Body of pancreas (tissue), 4 donors: ENCODE data around the gene DRICH1.

Source experiments
- POLR2A ChIP-seq, 3 donors: fragments of 450-650 bp; IDR thresholded peaks; one replicate each; pipeline ENCODE4 v1.6.1; 2016; ENCODE audit warnings: antibody characterized with exemption in 3 of 3, mild to moderate bottlenecking in 2 of 3
- TF ChIP-seq, protein P1 (sequence below), 7 experiments: fragments of 450-650 bp in 4 of 7; fragments of 200-600 bp in 3 of 7; sonication (generic) in 3 of 7; IDR thresholded peaks; one replicate each; pipeline ENCODE4 v1.5.1; 2016 to 2019; ENCODE audit warnings: antibody characterized with exemption in 7 of 7

DNA sequence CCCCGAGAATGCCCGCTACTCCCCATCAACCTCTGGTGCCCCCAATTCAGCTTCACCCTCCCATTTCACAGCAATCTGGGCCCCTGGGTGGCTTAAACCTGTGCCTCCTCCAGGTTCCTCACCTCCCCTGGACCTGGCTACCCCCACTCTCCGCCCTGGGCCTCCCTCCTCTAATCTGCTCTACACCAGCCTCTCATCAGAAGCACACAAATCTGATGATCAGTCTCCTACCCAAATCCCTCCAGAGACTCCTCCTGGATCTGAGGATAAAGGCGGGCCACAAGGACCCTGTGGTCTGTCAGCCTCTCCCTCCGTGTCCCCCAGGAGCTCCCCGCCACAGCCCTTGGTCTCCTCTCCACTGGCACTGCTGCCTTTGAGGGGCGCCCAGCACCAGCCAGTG is 28.9 kb downstream of the DRICH1 start:
- TF ChIP-seq, protein P1, sequence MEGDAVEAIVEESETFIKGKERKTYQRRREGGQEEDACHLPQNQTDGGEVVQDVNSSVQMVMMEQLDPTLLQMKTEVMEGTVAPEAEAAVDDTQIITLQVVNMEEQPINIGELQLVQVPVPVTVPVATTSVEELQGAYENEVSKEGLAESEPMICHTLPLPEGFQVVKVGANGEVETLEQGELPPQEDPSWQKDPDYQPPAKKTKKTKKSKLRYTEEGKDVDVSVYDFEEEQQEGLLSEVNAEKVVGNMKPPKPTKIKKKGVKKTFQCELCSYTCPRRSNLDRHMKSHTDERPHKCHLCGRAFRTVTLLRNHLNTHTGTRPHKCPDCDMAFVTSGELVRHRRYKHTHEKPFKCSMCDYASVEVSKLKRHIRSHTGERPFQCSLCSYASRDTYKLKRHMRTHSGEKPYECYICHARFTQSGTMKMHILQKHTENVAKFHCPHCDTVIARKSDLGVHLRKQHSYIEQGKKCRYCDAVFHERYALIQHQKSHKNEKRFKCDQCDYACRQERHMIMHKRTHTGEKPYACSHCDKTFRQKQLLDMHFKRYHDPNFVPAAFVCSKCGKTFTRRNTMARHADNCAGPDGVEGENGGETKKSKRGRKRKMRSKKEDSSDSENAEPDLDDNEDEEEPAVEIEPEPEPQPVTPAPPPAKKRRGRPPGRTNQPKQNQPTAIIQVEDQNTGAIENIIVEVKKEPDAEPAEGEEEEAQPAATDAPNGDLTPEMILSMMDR (IDR thresholded peaks at IDR 0.05) = no peak
- no peak for TF ChIP-seq POLR2A (IDR thresholded peaks at IDR 0.05)
